GM12878 (cell line): ENCODE measurements around the gene NUP214. TPM values are rescaled to one million over a fixed set of nuclear protein-coding genes. Genes with fewer than 3 reads are reported as not detected.

Experiments
- ASH2L ChIP-seq: fragments of 300-600, 200-600 bp; sonication (generic); IDR thresholded peaks from 2 replicates; pipeline ENCODE4 v1.6.1; 2017; ENCODE audit warnings: low read depth, mild to moderate bottlenecking, borderline replicate concordance
- CEBPZ ChIP-seq: fragments of 150-350 bp; IDR thresholded peaks from 2 replicates; pipeline ENCODE4 v1.6.1; 2016; ENCODE audit warnings: low read depth, low read length
- CHD1 ChIP-seq: IDR thresholded peaks from 2 replicates; pipeline ENCODE4 v1.6.1; 2012; ENCODE audit warnings: low read depth, low read length, improper control_type of control experiment
- CTCF ChIP-seq, 3 experiments: IDR thresholded peaks in 2 of 3; conservative IDR thresholded peaks in 1 of 3; 2 replicates each; pipeline ENCODE4 v1.5.1; 2011; ENCODE audit warnings: low read depth in 3 of 3, low read length in 3 of 3, mild to moderate bottlenecking in 3 of 3, control low read depth in 2 of 3, moderate library complexity in 2 of 3, inconsistent platforms in 1 of 3, mixed read lengths in 1 of 3; ENCODE audit not compliant: control insufficient read depth in 2 of 3, insufficient read depth in 1 of 3; ENCODE audit errors: extremely low read depth in 1 of 3
- E2F4 ChIP-seq: IDR thresholded peaks from 2 replicates; pipeline ENCODE4 v1.6.1; 2012; ENCODE audit warnings: low read depth, low read length, improper control_type of control experiment
- ELK1 ChIP-seq: IDR thresholded peaks from 2 replicates; pipeline ENCODE4 v1.6.1; 2012; ENCODE audit warnings: low read depth, low read length, improper control_type of control experiment
- NFYB ChIP-seq: IDR thresholded peaks from 2 replicates; pipeline ENCODE4 v1.6.1; 2011; ENCODE audit warnings: low read depth, mild to moderate bottlenecking, low read length, improper control_type of control experiment, moderate library complexity; ENCODE audit not compliant: insufficient read depth
- POLR2AphosphoS5 ChIP-seq: IDR thresholded peaks from 2 replicates; pipeline ENCODE4 v1.6.1; 2011; ENCODE audit warnings: mild to moderate bottlenecking, low read length, inconsistent platforms
- RAD21 ChIP-seq: IDR thresholded peaks from 2 replicates; pipeline ENCODE4 v1.6.1; 2011; ENCODE audit warnings: mild to moderate bottlenecking, low read depth, low read length, moderate library complexity; ENCODE audit not compliant: insufficient read depth
- SKIL ChIP-seq: fragments of 450-650 bp; IDR thresholded peaks from 2 replicates; pipeline ENCODE4 v1.6.1; 2017; ENCODE audit warnings: mild to moderate bottlenecking, low read depth, inconsistent platforms; ENCODE audit not compliant: poor library complexity, severe bottlenecking
- STAT1 ChIP-seq: fragments of 450-650 bp; conservative IDR thresholded peaks from 2 replicates; pipeline ENCODE4 v1.6.1; 2014; ENCODE audit warnings: antibody characterized with exemption, mild to moderate bottlenecking
- ZNF687 ChIP-seq: fragments of 450-650 bp; IDR thresholded peaks from 2 replicates; pipeline ENCODE4 v1.6.1; 2017; ENCODE audit warnings: mild to moderate bottlenecking, moderate library complexity
- polyA plus RNA-seq, 11 experiments: library from polyadenylated mRNA; depleted of rRNA in 4 of 11; unstranded in 6 of 11; stranded (reverse) in 5 of 11; fragments of >200 nt; fragmentation: Nextera tagmentation in 4 of 11; fragmentation: Illumina TruSeq in 1 of 11; extraction: Ambion mirVana in 4 of 11; extraction: Trizol in 1 of 11; gene quantifications; 1 replicate in 1 of 11; 2 replicates in 10 of 11; pipeline versions ENCODE4 v1.2.1 to v1.2.3, GENCODE V29; 2011 to 2016; ENCODE audit warnings: inconsistent platforms in 2 of 11, missing spikeins in 2 of 11, low read depth in 1 of 11
- total RNA-seq, 4 experiments: library from RNA; depleted of rRNA in 3 of 4; stranded (reverse); fragments of >200 nt in 3 of 4; fragmentation: Illumina TruSeq in 1 of 4; extraction: Trizol in 1 of 4; gene quantifications; 2 replicates each; pipeline versions ENCODE4 v1.2.1 to v1.2.3, GENCODE V29; 2013 to 2021

The NUP214 gene
- total and polyA plus RNA-seq, 10 of the 15 experiments (the other 5 are each of a cell fraction or from before 2014, with no cell fraction given) = 11.7 to 53.8 (median 17.6) TPM

GRCh38 chr9:131125288-131126058, at the start of gene NUP214 (continued):
- TF ChIP-seq ELK1 (peak; percentile 86; the same call in 1 of the 2 replicates), NFYB (peak; percentile 88), CTCF (IDR thresholded peaks at IDR 0.05 in 2 of 3, conservative IDR thresholded peaks at IDR 0.05 in 1 of 3; ENCODE audit: control insufficient read depth in 2 of 3, extremely low read depth in 1 of 3, insufficient read depth in 1 of 3, low read depth in 3 of 3, low read length in 3 of 3) (no peak), RAD21 (no peak), SKIL (no peak), ASH2L (no peak), CHD1 (no peak), E2F4 (peak; percentile 79), CEBPZ (no peak), ZNF687 (peak; percentile 64; the same call in 1 of the 2 replicates), STAT1 (0 out of 2 replicates have a peak, but pooled peaks have one; percentile 93), POLR2AphosphoS5 (peak; percentile 95)
